ENCODE data around the gene SLC30A9.

The SLC30A9 gene

GRCh38 chr4:41990365-41991111 lies at the start of gene SLC30A9:
SLC30A9 (plus strand) TSS chr4:41990530; CDS start chr4:41990652, 122 bp downstream.
- DNase-seq: peak; percentile 93

- DNase-seq: no peak
These were observed 49.5 kb upstream of the SLC30A9 start for GRCh38 chr4:41940834-41941233.

- DNase-seq: no peak
These were observed 46.8 kb upstream of the SLC30A9 start for GRCh38 chr4:41943506-41943905.

GRCh38 chr4:41944089-41944488 lies 46.2 kb upstream of the SLC30A9 start:
- DNase-seq: no peak

GRCh38 chr4:41949531-41949930 lies 40.8 kb upstream of the SLC30A9 start:
- DNase-seq: no peak

GRCh38 chr4:41957634-41958033 lies 32.7 kb upstream of the SLC30A9 start:
- no peak for DNase-seq

GRCh38 chr4:41963105-41963504 lies 27.2 kb upstream of the SLC30A9 start:
- no peak for DNase-seq

- no peak for DNase-seq
These were observed 25.9 kb upstream of the SLC30A9 start for GRCh38 chr4:41964401-41964800.

GRCh38 chr4:41967392-41967791 lies 22.9 kb upstream of the SLC30A9 start:
- no peak for DNase-seq

- no peak for DNase-seq
These were observed 20.7 kb upstream of the SLC30A9 start for GRCh38 chr4:41969671-41970070.

GRCh38 chr4:41975341-41975740 lies 15.0 kb upstream of the SLC30A9 start:
- no peak for DNase-seq

- no peak for DNase-seq
These were observed 13.4 kb upstream of the SLC30A9 start for GRCh38 chr4:41976775-41977516.

- no peak for DNase-seq
These were observed 12.6 kb upstream of the SLC30A9 start for GRCh38 chr4:41977709-41978108.

GRCh38 chr4:41981456-41981855 lies 8.9 kb upstream of the SLC30A9 start, which contains the start of gene DCAF4L1:
DCAF4L1 (plus strand) TSS chr4:41981756; CDS start chr4:41981793, 37 bp downstream.
- DNase-seq: no peak

GRCh38 chr4:41982716-41983115 lies 7.6 kb upstream of the SLC30A9 start:
- DNase-seq: no peak

- no peak for DNase-seq
These were observed 5.2 kb upstream of the SLC30A9 start for GRCh38 chr4:41985151-41985550.

GRCh38 chr4:41989994-41990364 lies 351 bp upstream of the SLC30A9 start:
- DNase-seq: no peak

- DNase-seq: no peak
These were observed 1.8 kb downstream of the SLC30A9 start for GRCh38 chr4:41991916-41992767.

GRCh38 chr4:41992967-41993857 lies 2.9 kb downstream of the SLC30A9 start:
- DNase-seq: no peak

- DNase-seq: no peak
These were observed 4.2 kb downstream of the SLC30A9 start for GRCh38 chr4:41994461-41994985.

- no peak for DNase-seq
These were observed 7.7 kb downstream of the SLC30A9 start for GRCh38 chr4:41998019-41998418.

GRCh38 chr4:41999321-41999720 lies 9.0 kb downstream of the SLC30A9 start:
- no peak for DNase-seq

Data from activated naive CD4-positive, alpha-beta T cell treated with Interleukin-2 at 50 U/mL for 16 hours (primary cell).